Karpas-422 (cell line): ENCODE measurements around the gene HSPA4. TPM values are rescaled to one million over a fixed set of nuclear protein-coding genes. Genes with fewer than 3 reads are reported as not detected.
"Not testable (repeated sequence)": the region's sequence is repeated elsewhere in the genome, so short reads cannot be mapped to it uniquely, and the experiment has no call there.

Source experiments
- DNase-seq: peaks from one replicate; pipeline ENCODE4 v3.0.0-alpha.2; 2015
- H2AFZ ChIP-seq: fragments of 200-600 bp; sonication (generic); 2 replicates; pipeline ENCODE4 v1.6.1; 2014; ENCODE audit warnings: antibody characterized with exemption, low read length, mixed read lengths
- H3K27ac ChIP-seq: fragments of 200-600 bp; sonication (generic); 2 replicates; pipeline ENCODE4 v1.5.1; 2014; ENCODE audit warnings: mild to moderate bottlenecking, low read length, moderate library complexity
- H3K27me3 ChIP-seq: fragments of 200-600 bp; sonication (generic); 2 replicates; pipeline ENCODE4 v1.6.1; 2014; ENCODE audit warnings: low read length, mixed read lengths
- H3K36me3 ChIP-seq: fragments of 200-600 bp; sonication (generic); 2 replicates; pipeline ENCODE4 v1.6.1; 2014; ENCODE audit warnings: low read length, mixed read lengths; ENCODE audit not compliant: insufficient read depth
- H3K4me1 ChIP-seq: fragments of 200-600 bp; sonication (generic); 2 replicates; pipeline ENCODE4 v1.6.1; 2014; ENCODE audit warnings: mild to moderate bottlenecking, low read length, mixed read lengths
- H3K4me2 ChIP-seq: fragments of 200-600 bp; sonication (generic); 2 replicates; pipeline ENCODE4 v1.6.1; 2014; ENCODE audit warnings: low read length, low read depth, mild to moderate bottlenecking; ENCODE audit not compliant: poor library complexity, severe bottlenecking
- H3K4me3 ChIP-seq: fragments of 200-600 bp; sonication (generic); 2 replicates; pipeline ENCODE4 v1.5.1; 2014; ENCODE audit warnings: mild to moderate bottlenecking, antibody characterized with exemption, low read length, mixed read lengths
- H3K79me2 ChIP-seq: fragments of 200-600 bp; sonication (generic); 2 replicates; pipeline ENCODE4 v1.6.1; 2014; ENCODE audit warnings: mild to moderate bottlenecking, low read length, mixed read lengths
- H3K9ac ChIP-seq: fragments of 200-600 bp; sonication (generic); 2 replicates; pipeline ENCODE4 v1.6.0; 2014; ENCODE audit warnings: low read length
- H3K9me2 ChIP-seq: fragments of 200-600 bp; sonication (generic), shearing (Covaris generic); replicated peaks from 2 replicates; pipeline ENCODE4 v1.6.0; 2014; ENCODE audit warnings: mild to moderate bottlenecking, low read length, moderate library complexity; ENCODE audit not compliant: insufficient read depth
- H3K9me3 ChIP-seq: fragments of 300-700, 200-600 bp; sonication (generic); 2 replicates; pipeline ENCODE4 v1.6.1; 2014; ENCODE audit warnings: low read length, mixed read lengths
- H4K20me1 ChIP-seq: fragments of 200-600 bp; sonication (generic); 2 replicates; pipeline ENCODE4 v1.6.1; 2014; ENCODE audit warnings: mild to moderate bottlenecking, antibody characterized with exemption, low read length, low read depth; ENCODE audit not compliant: insufficient read depth
- total RNA-seq: library from RNA; depleted of rRNA; stranded (reverse); fragments of >200 nt; shearing (Covaris generic); gene quantifications from 2 replicates; pipeline ENCODE4 v1.2.3, GENCODE V29; 2014; ENCODE audit warnings: low replicate concordance

Gene HSPA4
- total RNA-seq, 1 experiment from 2014 or later = 122 TPM

GRCh38 chr5:133029416-133029815 is 22.4 kb upstream of the HSPA4 start:
- H3K4me1 ChIP-seq = peaks cover 23% of the 10 kb centered on the region
- H3K79me2 ChIP-seq = peaks cover 18% of the 10 kb centered on the region
- no peak overlapping the region for H3K4me3 ChIP-seq
- no peaks in the 10 kb centered on the region for H3K9me2 ChIP-seq
- no peaks in the 10 kb centered on the region for H4K20me1 ChIP-seq
- no peak overlapping the region for H3K27ac ChIP-seq
- no peaks in the 10 kb centered on the region for H3K9me3 ChIP-seq
- H3K9ac ChIP-seq = no peak overlapping the region
- no peak for DNase-seq
- H3K36me3 ChIP-seq = no peaks in the 10 kb centered on the region
- no peak overlapping the region for H2AFZ ChIP-seq
- no peaks in the 10 kb centered on the region for H3K27me3 ChIP-seq
- no peak overlapping the region for H3K4me2 ChIP-seq

- H3K9ac ChIP-seq = no peak overlapping the region
These were observed 21.3 kb upstream of the HSPA4 start for GRCh38 chr5:133030343-133031005.

GRCh38 chr5:133032852-133033742 is 18.7 kb upstream of the HSPA4 start:
- H3K36me3 ChIP-seq = no peaks in the 10 kb centered on the region
- no peak for DNase-seq
- H3K9me2 ChIP-seq = no peaks in the 10 kb centered on the region
- H3K4me1 ChIP-seq = peaks cover 9% of the 10 kb centered on the region
- H3K4me3 ChIP-seq = no peak overlapping the region
- no peaks in the 10 kb centered on the region for H4K20me1 ChIP-seq
- no peak overlapping the region for H3K27ac ChIP-seq
- H3K79me2 ChIP-seq = no peaks in the 10 kb centered on the region
- no peak overlapping the region for H3K4me2 ChIP-seq
- no peak overlapping the region for H3K9ac ChIP-seq
- H2AFZ ChIP-seq = peak overlapping the region; percentile 86
- no peaks in the 10 kb centered on the region for H3K9me3 ChIP-seq
- no peaks in the 10 kb centered on the region for H3K27me3 ChIP-seq

More at GRCh38 chr5:133030343-133031005, 21.3 kb upstream of the HSPA4 start:
- Histone ChIP-seq H3K4me1 (peaks cover 16% of the 10 kb centered on the region), H3K27me3 (no peaks in the 10 kb centered on the region), H4K20me1 (no peaks in the 10 kb centered on the region), H2AFZ (no peak overlapping the region), H3K79me2 (peaks cover 8% of the 10 kb centered on the region), H3K9me3 (no peaks in the 10 kb centered on the region), H3K36me3 (no peaks in the 10 kb centered on the region), H3K4me2 (no peak overlapping the region), H3K4me3 (no peak overlapping the region), H3K27ac (no peak overlapping the region), H3K9me2 (no peaks in the 10 kb centered on the region)
- DNase-seq = no peak

GRCh38 chr5:133034064-133034463 is 17.7 kb upstream of the HSPA4 start:
- H3K36me3 ChIP-seq = no peaks in the 10 kb centered on the region
- H3K27me3 ChIP-seq = no peaks in the 10 kb centered on the region
- H3K9ac ChIP-seq = no peak overlapping the region
- H3K27ac ChIP-seq = no peak overlapping the region
- no peak overlapping the region for H2AFZ ChIP-seq
- H3K4me1 ChIP-seq = peaks cover 9% of the 10 kb centered on the region
- H4K20me1 ChIP-seq = no peaks in the 10 kb centered on the region
- H3K9me3 ChIP-seq = no peaks in the 10 kb centered on the region
- H3K4me2 ChIP-seq = no peak overlapping the region
- no peak for DNase-seq
- H3K9me2 ChIP-seq = no peaks in the 10 kb centered on the region
- H3K4me3 ChIP-seq = no peak overlapping the region
- H3K79me2 ChIP-seq = no peaks in the 10 kb centered on the region

- no peaks in the 10 kb centered on the region for H3K79me2 ChIP-seq
- no peak for DNase-seq
- no peaks in the 10 kb centered on the region for H3K9me3 ChIP-seq
- H2AFZ ChIP-seq = no peak overlapping the region
- H3K4me1 ChIP-seq = peaks cover 9% of the 10 kb centered on the region
- H3K27me3 ChIP-seq = no peaks in the 10 kb centered on the region
- H3K27ac ChIP-seq = no peak overlapping the region
- H3K36me3 ChIP-seq = no peaks in the 10 kb centered on the region
- no peaks in the 10 kb centered on the region for H4K20me1 ChIP-seq
- H3K9me2 ChIP-seq = no peaks in the 10 kb centered on the region
- H3K4me2 ChIP-seq = no peak overlapping the region
- H3K4me3 ChIP-seq = no peak overlapping the region
- no peak overlapping the region for H3K9ac ChIP-seq
These were observed 16.6 kb upstream of the HSPA4 start for GRCh38 chr5:133035224-133035623.

- not testable (repeated sequence) for H2AFZ ChIP-seq, H3K9ac ChIP-seq, H3K27me3 ChIP-seq, H3K9me3 ChIP-seq, H3K27ac ChIP-seq, H4K20me1 ChIP-seq, H3K4me3 ChIP-seq, H3K36me3 ChIP-seq, H3K79me2 ChIP-seq, H3K4me1 ChIP-seq, H3K4me2 ChIP-seq, DNase-seq, H3K9me2 ChIP-seq
These were observed 15.1 kb upstream of the HSPA4 start for GRCh38 chr5:133036677-133037076.

- H3K4me1 ChIP-seq = peaks cover 1% of the 10 kb centered on the region
- H3K9me3 ChIP-seq = no peaks in the 10 kb centered on the region
- H3K27me3 ChIP-seq = no peaks in the 10 kb centered on the region
- no peaks in the 10 kb centered on the region for H3K9me2 ChIP-seq
- no peak overlapping the region for H3K4me2 ChIP-seq
- no peaks in the 10 kb centered on the region for H3K79me2 ChIP-seq
- no peaks in the 10 kb centered on the region for H3K36me3 ChIP-seq
- no peak overlapping the region for H2AFZ ChIP-seq
- DNase-seq = no peak
- H3K4me3 ChIP-seq = no peak overlapping the region
- H3K9ac ChIP-seq = no peak overlapping the region
- H4K20me1 ChIP-seq = no peaks in the 10 kb centered on the region
- H3K27ac ChIP-seq = no peak overlapping the region
These were observed 10.5 kb upstream of the HSPA4 start for GRCh38 chr5:133041157-133041784.

GRCh38 chr5:133041910-133042309 is 9.9 kb upstream of the HSPA4 start:
- no peaks in the 10 kb centered on the region for H3K36me3 ChIP-seq
- H4K20me1 ChIP-seq = no peaks in the 10 kb centered on the region
- no peak overlapping the region for H3K9ac ChIP-seq
- H3K27ac ChIP-seq = no peak overlapping the region
- DNase-seq = no peak
- H2AFZ ChIP-seq = no peak overlapping the region; the same call in 1 of the 2 replicates
- no peak overlapping the region for H3K4me3 ChIP-seq
- H3K27me3 ChIP-seq = no peaks in the 10 kb centered on the region
- H3K9me3 ChIP-seq = no peaks in the 10 kb centered on the region
- H3K4me2 ChIP-seq = no peak overlapping the region
- no peaks in the 10 kb centered on the region for H3K79me2 ChIP-seq
- H3K9me2 ChIP-seq = no peaks in the 10 kb centered on the region
- H3K4me1 ChIP-seq = peaks cover 7% of the 10 kb centered on the region
